IMR-90 (cell line): ENCODE data around the gene SEC22A. TPM values are rescaled to one million over a fixed set of nuclear protein-coding genes. Genes with fewer than 3 reads are reported as not detected.

Experiments
- ATAC-seq: fragments of 200-7000 bp; cut with Tn5 transposase; 2 replicates; pipeline ENCODE4 v1.9.1; 2020; ENCODE audit warnings: low read depth, mild to moderate bottlenecking, moderate library complexity
- BruUV-seq: library from RNA; stranded (reverse); fragments of 400-500 nt; replicated peaks from 2 replicates; lab custom pipeline; 2021; lab: Mats Ljungman, UMichigan
- CTCF ChIA-PET: fragments of 300-600 bp; formaldehyde crosslinking; extraction: SDS; loops from one replicate; lab custom pipeline; 2021; ENCODE audit warnings: antibody characterized with exemption; lab: Yijun Ruan, JAX
- POLR2A ChIA-PET: fragments of 300-600 bp; sonication (Branson Sonifier 250); formaldehyde crosslinking; loops from one replicate; lab custom pipeline; 2022; ENCODE audit warnings: antibody characterized with exemption; ENCODE audit not compliant: unreplicated experiment; lab: Charles Lee
- DNase-seq: peaks from one replicate; pipeline ENCODE4 v3.0.0; 2013
- H2AFZ ChIP-seq: replicated peaks from 2 replicates; pipeline ENCODE3; 2013; ENCODE audit warnings: low read length, mild to moderate bottlenecking; ENCODE audit not compliant: poor library complexity
- H2AK5ac ChIP-seq: 2 replicates; pipeline ENCODE4 v1.6.1; 2013; ENCODE audit warnings: low read depth, low read length, inconsistent platforms
- H2AK9ac ChIP-seq: replicated peaks from 2 replicates; pipeline ENCODE3; 2013; ENCODE audit warnings: mild to moderate bottlenecking, low read depth, low read length, moderate library complexity; ENCODE audit not compliant: poor library complexity
- H2BK120ac ChIP-seq: 2 replicates; pipeline ENCODE4 v1.6.1; 2013; ENCODE audit warnings: low read depth, low read length, inconsistent platforms
- H2BK15ac ChIP-seq: 3 replicates; pipeline ENCODE4 v1.6.1; 2013; ENCODE audit warnings: low read depth, low read length, inconsistent platforms
- H2BK20ac ChIP-seq: 2 replicates; pipeline ENCODE4 v1.6.1; 2013; ENCODE audit warnings: low read depth, mild to moderate bottlenecking, inconsistent platforms, low read length, moderate library complexity
- H2BK5ac ChIP-seq: 2 replicates; pipeline ENCODE4 v1.6.1; 2013; ENCODE audit warnings: mild to moderate bottlenecking, low read depth, low read length, inconsistent platforms; ENCODE audit not compliant: poor library complexity, severe bottlenecking
- H3K14ac ChIP-seq: replicated peaks from 2 replicates; pipeline ENCODE4 v1.6.1; 2013; ENCODE audit warnings: low read depth, low read length, inconsistent platforms
- H3K18ac ChIP-seq: 2 replicates; pipeline ENCODE4 v1.6.1; 2013; ENCODE audit warnings: low read depth, low read length, control low read depth
- H3K23ac ChIP-seq: 2 replicates; pipeline ENCODE4 v1.6.1; 2013; ENCODE audit warnings: low read depth, low read length, inconsistent platforms
- H3K27ac ChIP-seq: 2 replicates; pipeline ENCODE4 v1.5.1; 2013; ENCODE audit warnings: mild to moderate bottlenecking, control low read depth, low read length; ENCODE audit not compliant: insufficient read depth
- H3K27me3 ChIP-seq: 2 replicates; pipeline ENCODE4 v1.6.1; 2013; ENCODE audit warnings: low read length; ENCODE audit not compliant: control insufficient read depth, insufficient read depth
- H3K36me3 ChIP-seq: 2 replicates; pipeline ENCODE4 v1.6.1; 2013; ENCODE audit warnings: low read length, mixed read lengths; ENCODE audit not compliant: control insufficient read depth, insufficient read depth
- H3K4ac ChIP-seq: 2 replicates; pipeline ENCODE4 v1.6.1; 2013; ENCODE audit warnings: low read depth, low read length, inconsistent platforms
- H3K4me1 ChIP-seq: 2 replicates; pipeline ENCODE4 v1.6.1; 2013; ENCODE audit warnings: low read length, mixed read lengths; ENCODE audit not compliant: control insufficient read depth, insufficient read depth
- H3K4me2 ChIP-seq: 2 replicates; pipeline ENCODE4 v1.6.1; 2013; ENCODE audit warnings: low read depth, mild to moderate bottlenecking, control low read depth, low read length, moderate library complexity
- H3K4me3 ChIP-seq: 2 replicates; pipeline ENCODE4 v1.5.1; 2013; ENCODE audit warnings: low read depth, mild to moderate bottlenecking, control low read depth, low read length, moderate library complexity; ENCODE audit not compliant: insufficient read depth
- H3K56ac ChIP-seq: 2 replicates; pipeline ENCODE4 v1.6.1; 2013; ENCODE audit warnings: low read length, inconsistent platforms; ENCODE audit not compliant: insufficient read depth; ENCODE audit errors: extremely low read depth
- H3K79me1 ChIP-seq, 2 experiments: 2 replicates each; pipeline ENCODE4 v1.6.1; 2013; ENCODE audit warnings: low read length in 2 of 2, inconsistent platforms in 1 of 2, low read depth in 1 of 2
- H3K9ac ChIP-seq: 2 replicates; pipeline ENCODE4 v1.6.1; 2013; ENCODE audit warnings: low read depth, low read length, control low read depth
- H3K9me1 ChIP-seq: 2 replicates; pipeline ENCODE4 v1.6.1; 2013; ENCODE audit warnings: low read length, inconsistent platforms; ENCODE audit not compliant: insufficient read depth
- H3K9me3 ChIP-seq: 2 replicates; pipeline ENCODE4 v1.6.1; 2013; ENCODE audit warnings: low read length; ENCODE audit not compliant: control insufficient read depth, insufficient read depth
- H4K20me1 ChIP-seq: 2 replicates; pipeline ENCODE4 v1.6.1; 2013; ENCODE audit warnings: low read length, inconsistent platforms; ENCODE audit not compliant: insufficient read depth
- H4K5ac ChIP-seq: 2 replicates; pipeline ENCODE4 v1.6.1; 2013; ENCODE audit warnings: mild to moderate bottlenecking, low read depth, low read length, control low read depth
- H4K8ac ChIP-seq, 2 experiments: 2 replicates each; pipeline ENCODE4 v1.6.1; 2013; ENCODE audit warnings: low read depth in 2 of 2, low read length in 2 of 2, control low read depth in 1 of 2, inconsistent platforms in 1 of 2
- H4K91ac ChIP-seq: 2 replicates; pipeline ENCODE4 v1.6.1; 2013; ENCODE audit warnings: low read depth, low read length, inconsistent platforms; ENCODE audit not compliant: insufficient read depth
- CEBPB ChIP-seq: IDR thresholded peaks from 2 replicates; pipeline ENCODE4 v1.6.1; 2012; ENCODE audit warnings: low read depth, low read length, improper control_type of control experiment
- CHD1 ChIP-seq: IDR thresholded peaks from 2 replicates; pipeline ENCODE4 v1.6.1; 2012; ENCODE audit warnings: low read depth, low read length, improper control_type of control experiment
- FOS ChIP-seq: fragments of 150-350 bp; IDR thresholded peaks from 2 replicates; pipeline ENCODE4 v1.6.1; 2016; ENCODE audit warnings: low read depth, low read length
- MAZ ChIP-seq: IDR thresholded peaks from 2 replicates; pipeline ENCODE4 v1.6.1; 2012; ENCODE audit warnings: low read depth, mild to moderate bottlenecking, low read length, improper control_type of control experiment, moderate library complexity, borderline replicate concordance
- MXI1 ChIP-seq: IDR thresholded peaks from 2 replicates; pipeline ENCODE4 v1.6.1; 2012; ENCODE audit warnings: low read depth, mild to moderate bottlenecking, low read length, moderate library complexity, borderline replicate concordance
- RAD21 ChIP-seq: IDR thresholded peaks from 2 replicates; pipeline ENCODE4 v1.6.1; 2012; ENCODE audit warnings: low read length, improper control_type of control experiment
- WGBS, 2 experiments: methylation state at CpG; one replicate each; pipeline versions ENCODE4 v1.1.5 to v1.1.7; 2013; ENCODE audit warnings: missing lambda C conversion rate in 2 of 2; ENCODE audit not compliant: insufficient read length in 1 of 2; ENCODE audit errors: extremely low coverage in 2 of 2; 5-methylcytosine and 5-hydroxymethylcytosine counted together
- dilution Hi-C: fragments of 300-500 bp; cut with HindIII; formaldehyde crosslinking; loops from one replicate; pipeline ENCODE4 v1.14.3; 2018; ENCODE audit warnings: low sequenced_read_pairs; ENCODE audit not compliant: unreplicated experiment
- in situ Hi-C: fragments of 300-500 bp; cut with MboI; formaldehyde crosslinking; loops from 3 replicates; pipeline ENCODE4 v1.14.3; 2019; ENCODE audit warnings: low sequenced_read_pairs, inconsistent platforms, mixed read lengths
- intact Hi-C: fragments of 100-400 bp; cut with micrococcal nuclease; formaldehyde crosslinking; loops from 2 replicates; pipeline ENCODE4 v1.10.0; 2022
- polyA plus RNA-seq, 3 experiments: library from polyadenylated mRNA; depleted of rRNA; stranded (reverse); fragments of >200 nt; gene quantifications; 2 replicates each; pipeline ENCODE4 v1.2.3, GENCODE V29; 2012; ENCODE audit warnings: low replicate concordance in 1 of 3
- total RNA-seq: library from RNA; depleted of rRNA; stranded (reverse); fragments of >200 nt; gene quantifications from 2 replicates; pipeline ENCODE4 v1.2.3, GENCODE V29; 2012
- TF ChIP-seq, protein P1 (sequence below): fragments of 150-350 bp; IDR thresholded peaks from 2 replicates; pipeline ENCODE4 v1.6.1; 2017; ENCODE audit warnings: mild to moderate bottlenecking, antibody characterized with exemption, low read length, low read depth

The SEC22A gene
- total and polyA plus RNA-seq, 2 of the 4 experiments (the other 2 are of a cell fraction): 17.5 to 36.0 TPM

DNA sequence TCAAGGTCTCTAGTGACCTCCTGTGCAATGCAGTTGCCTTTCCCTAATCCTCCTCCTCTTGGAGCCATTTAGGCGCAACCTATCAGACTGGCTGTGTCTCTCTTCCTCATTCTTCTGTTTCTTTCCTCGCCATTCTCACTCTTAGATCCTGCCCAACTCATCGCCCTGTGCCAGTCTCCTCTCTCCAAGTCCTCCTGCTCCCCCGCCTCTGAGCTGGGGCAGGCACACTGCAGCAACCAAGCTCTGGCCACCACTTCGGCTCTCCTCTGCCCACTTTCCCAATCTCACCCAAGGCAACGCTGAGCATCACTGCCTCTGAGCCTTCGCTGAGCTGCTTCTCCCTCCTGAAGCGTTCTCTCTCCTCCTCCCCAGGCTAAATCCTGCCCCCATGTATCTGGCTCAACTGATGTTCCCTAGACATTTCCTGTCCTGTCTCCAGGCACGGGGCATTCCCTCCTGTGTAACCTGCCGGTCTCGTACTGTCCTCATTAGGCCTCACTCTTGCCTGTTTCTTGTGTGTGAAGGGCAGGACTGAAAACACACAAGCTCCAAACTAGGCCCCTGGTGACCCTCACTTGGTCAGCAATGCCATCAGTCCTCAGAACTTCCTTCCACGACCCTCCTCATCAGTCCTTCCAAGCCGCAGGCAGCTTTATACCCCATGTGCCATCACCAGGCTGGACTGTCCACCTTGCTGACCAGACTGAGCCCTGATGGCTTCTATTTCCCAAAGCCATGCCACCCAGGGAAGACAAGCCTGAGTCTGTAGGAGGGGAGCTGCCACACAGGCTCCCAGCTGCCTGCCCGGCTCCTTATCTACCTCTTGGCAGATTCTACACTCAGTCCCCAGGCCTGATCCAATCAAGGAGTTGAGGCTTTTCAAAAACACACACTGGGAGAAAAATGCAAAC, 85.6 kb downstream of the SEC22A start (continued):
- TF ChIP-seq CHD1 (no peak), FOS (no peak)

- Histone ChIP-seq H2BK20ac (no peak overlapping the region), H3K4me1 (no peaks in the 10 kb centered on the region), H3K56ac (no peak overlapping the region), H2AK5ac (no peak overlapping the region), H3K14ac (no peak overlapping the region), H3K4me3 (no peak overlapping the region), H2BK120ac (no peak overlapping the region), H4K5ac (no peak overlapping the region), H3K9me3 (no peaks in the 10 kb centered on the region), H3K9me1 (no peaks in the 10 kb centered on the region), H3K4me2 (no peak overlapping the region), H4K91ac (no peak overlapping the region), H3K27me3 (peaks cover 12% of the 10 kb centered on the region; the same call in 1 of the 2 replicates), H2BK15ac (no peak overlapping the region), H4K20me1 (no peaks in the 10 kb centered on the region), H4K8ac (no peak overlapping the region), H3K9ac (no peak overlapping the region), H3K4ac (no peak overlapping the region), H3K27ac (no peak overlapping the region), H3K79me1 (no peaks in the 10 kb centered on the region), H3K36me3 (no peaks in the 10 kb centered on the region), H2AFZ (no peak overlapping the region), H2AK9ac (no peak overlapping the region), H2BK5ac (no peak overlapping the region), H3K18ac (no peak overlapping the region), H3K23ac (no peak overlapping the region)
- intact Hi-C loops: no loop called here
- in situ Hi-C loops: no loop called here
- no peak for ATAC-seq
- 44% methylated on average over 4 of the region's 6 CpGs; no CpG with 5 or more reads in 1 of the 2 experiments for WGBS, 2 experiments
- ChIA-PET POLR2A (no interaction called here), CTCF (interaction anchor here (1.0 kb wide), 1 partner anchor 12 kb away, joined by 3 read pairs; no protein-coding TSS in a partner anchor)
- dilution Hi-C loops: no loop called here
- BruUV-seq: no TSS peak
- no peak for DNase-seq
- TF ChIP-seq CEBPB: no peak
- no peak for TF ChIP-seq MAZ
- TF ChIP-seq, protein P1, sequence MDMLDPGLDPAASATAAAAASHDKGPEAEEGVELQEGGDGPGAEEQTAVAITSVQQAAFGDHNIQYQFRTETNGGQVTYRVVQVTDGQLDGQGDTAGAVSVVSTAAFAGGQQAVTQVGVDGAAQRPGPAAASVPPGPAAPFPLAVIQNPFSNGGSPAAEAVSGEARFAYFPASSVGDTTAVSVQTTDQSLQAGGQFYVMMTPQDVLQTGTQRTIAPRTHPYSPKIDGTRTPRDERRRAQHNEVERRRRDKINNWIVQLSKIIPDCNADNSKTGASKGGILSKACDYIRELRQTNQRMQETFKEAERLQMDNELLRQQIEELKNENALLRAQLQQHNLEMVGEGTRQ: no peak
- TF ChIP-seq MXI1: no peak
- TF ChIP-seq RAD21: no peak
- TF ChIP-seq FOS: no peak
These were observed 86.2 kb downstream of the SEC22A start for GRCh38 chr3:123287962-123288302.
